HL-60 (cell line): Measurements from ENCODE around the gene PLXDC2.

Source experiments
- DNase-seq, 2 experiments: peaks; one replicate each; pipeline ENCODE4 v3.0.0-alpha.2; 2010 to 2020; ENCODE audit warnings: low read depth in 1 of 2, low spot score in 1 of 2
- H3K27ac ChIP-seq: fragments of 250-450 bp; sonication (Bioruptor Pico); replicated peaks from 2 replicates; pipeline ENCODE4 v1.5.1; 2020; ENCODE audit warnings: mild to moderate bottlenecking, moderate library complexity
- H3K27me3 ChIP-seq: fragments of 250-450 bp; sonication (Bioruptor Pico); 2 replicates; pipeline ENCODE4 v1.5.1; 2021; ENCODE audit warnings: mild to moderate bottlenecking, moderate library complexity; ENCODE audit not compliant: insufficient read depth, poor library complexity, severe bottlenecking
- H3K4me3 ChIP-seq: replicated peaks from 2 replicates; pipeline ENCODE4 v1.5.1; 2011; ENCODE audit warnings: mild to moderate bottlenecking, control low read depth, low read length; ENCODE audit not compliant: insufficient read depth
- GABPA ChIP-seq: IDR thresholded peaks from 2 replicates; pipeline ENCODE4 v1.6.1; 2012; ENCODE audit warnings: low read depth
- POLR2AphosphoS5 ChIP-seq: IDR thresholded peaks from 2 replicates; pipeline ENCODE4 v1.6.1; 2012; ENCODE audit warnings: low read depth
- SPI1 ChIP-seq: IDR thresholded peaks from 2 replicates; pipeline ENCODE4 v1.6.1; 2012; ENCODE audit warnings: low read depth, mild to moderate bottlenecking, borderline replicate concordance
- TF ChIP-seq, protein P1 (sequence below): IDR thresholded peaks from one replicate; pipeline ENCODE4 v1.5.1; 2011; ENCODE audit warnings: low read length, control low read depth, inconsistent platforms; ENCODE audit not compliant: insufficient read depth
- TF ChIP-seq, protein P2 (sequence below): IDR thresholded peaks from 2 replicates; pipeline ENCODE4 v1.6.1; 2012; ENCODE audit warnings: low read depth; ENCODE audit not compliant: insufficient replicate concordance

The PLXDC2 gene

GRCh38 chr10:19961076-19962053 is 145.1 kb downstream of the PLXDC2 start:
- Histone ChIP-seq H3K4me3 (no peak overlapping the region), H3K27ac (no peak overlapping the region), H3K27me3 (no peaks in the 10 kb centered on the region)
- no peak for DNase-seq
- no peak for TF ChIP-seq POLR2AphosphoS5
- TF ChIP-seq, protein P1, sequence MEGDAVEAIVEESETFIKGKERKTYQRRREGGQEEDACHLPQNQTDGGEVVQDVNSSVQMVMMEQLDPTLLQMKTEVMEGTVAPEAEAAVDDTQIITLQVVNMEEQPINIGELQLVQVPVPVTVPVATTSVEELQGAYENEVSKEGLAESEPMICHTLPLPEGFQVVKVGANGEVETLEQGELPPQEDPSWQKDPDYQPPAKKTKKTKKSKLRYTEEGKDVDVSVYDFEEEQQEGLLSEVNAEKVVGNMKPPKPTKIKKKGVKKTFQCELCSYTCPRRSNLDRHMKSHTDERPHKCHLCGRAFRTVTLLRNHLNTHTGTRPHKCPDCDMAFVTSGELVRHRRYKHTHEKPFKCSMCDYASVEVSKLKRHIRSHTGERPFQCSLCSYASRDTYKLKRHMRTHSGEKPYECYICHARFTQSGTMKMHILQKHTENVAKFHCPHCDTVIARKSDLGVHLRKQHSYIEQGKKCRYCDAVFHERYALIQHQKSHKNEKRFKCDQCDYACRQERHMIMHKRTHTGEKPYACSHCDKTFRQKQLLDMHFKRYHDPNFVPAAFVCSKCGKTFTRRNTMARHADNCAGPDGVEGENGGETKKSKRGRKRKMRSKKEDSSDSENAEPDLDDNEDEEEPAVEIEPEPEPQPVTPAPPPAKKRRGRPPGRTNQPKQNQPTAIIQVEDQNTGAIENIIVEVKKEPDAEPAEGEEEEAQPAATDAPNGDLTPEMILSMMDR: no peak
- no peak for TF ChIP-seq GABPA
- no peak for TF ChIP-seq SPI1
- TF ChIP-seq, protein P2, sequence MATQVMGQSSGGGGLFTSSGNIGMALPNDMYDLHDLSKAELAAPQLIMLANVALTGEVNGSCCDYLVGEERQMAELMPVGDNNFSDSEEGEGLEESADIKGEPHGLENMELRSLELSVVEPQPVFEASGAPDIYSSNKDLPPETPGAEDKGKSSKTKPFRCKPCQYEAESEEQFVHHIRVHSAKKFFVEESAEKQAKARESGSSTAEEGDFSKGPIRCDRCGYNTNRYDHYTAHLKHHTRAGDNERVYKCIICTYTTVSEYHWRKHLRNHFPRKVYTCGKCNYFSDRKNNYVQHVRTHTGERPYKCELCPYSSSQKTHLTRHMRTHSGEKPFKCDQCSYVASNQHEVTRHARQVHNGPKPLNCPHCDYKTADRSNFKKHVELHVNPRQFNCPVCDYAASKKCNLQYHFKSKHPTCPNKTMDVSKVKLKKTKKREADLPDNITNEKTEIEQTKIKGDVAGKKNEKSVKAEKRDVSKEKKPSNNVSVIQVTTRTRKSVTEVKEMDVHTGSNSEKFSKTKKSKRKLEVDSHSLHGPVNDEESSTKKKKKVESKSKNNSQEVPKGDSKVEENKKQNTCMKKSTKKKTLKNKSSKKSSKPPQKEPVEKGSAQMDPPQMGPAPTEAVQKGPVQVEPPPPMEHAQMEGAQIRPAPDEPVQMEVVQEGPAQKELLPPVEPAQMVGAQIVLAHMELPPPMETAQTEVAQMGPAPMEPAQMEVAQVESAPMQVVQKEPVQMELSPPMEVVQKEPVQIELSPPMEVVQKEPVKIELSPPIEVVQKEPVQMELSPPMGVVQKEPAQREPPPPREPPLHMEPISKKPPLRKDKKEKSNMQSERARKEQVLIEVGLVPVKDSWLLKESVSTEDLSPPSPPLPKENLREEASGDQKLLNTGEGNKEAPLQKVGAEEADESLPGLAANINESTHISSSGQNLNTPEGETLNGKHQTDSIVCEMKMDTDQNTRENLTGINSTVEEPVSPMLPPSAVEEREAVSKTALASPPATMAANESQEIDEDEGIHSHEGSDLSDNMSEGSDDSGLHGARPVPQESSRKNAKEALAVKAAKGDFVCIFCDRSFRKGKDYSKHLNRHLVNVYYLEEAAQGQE: no peak

- TF ChIP-seq, protein P2: no peak
- TF ChIP-seq GABPA (no peak), POLR2AphosphoS5 (no peak), SPI1 (no peak)
- TF ChIP-seq, protein P1: no peak
- Histone ChIP-seq H3K4me3 (no peak overlapping the region), H3K27me3 (no peaks in the 10 kb centered on the region), H3K27ac (no peak overlapping the region)
- DNase-seq: no peak
Measured at GRCh38 chr10:19964625-19965024, 148.4 kb downstream of the PLXDC2 start.

DNA sequence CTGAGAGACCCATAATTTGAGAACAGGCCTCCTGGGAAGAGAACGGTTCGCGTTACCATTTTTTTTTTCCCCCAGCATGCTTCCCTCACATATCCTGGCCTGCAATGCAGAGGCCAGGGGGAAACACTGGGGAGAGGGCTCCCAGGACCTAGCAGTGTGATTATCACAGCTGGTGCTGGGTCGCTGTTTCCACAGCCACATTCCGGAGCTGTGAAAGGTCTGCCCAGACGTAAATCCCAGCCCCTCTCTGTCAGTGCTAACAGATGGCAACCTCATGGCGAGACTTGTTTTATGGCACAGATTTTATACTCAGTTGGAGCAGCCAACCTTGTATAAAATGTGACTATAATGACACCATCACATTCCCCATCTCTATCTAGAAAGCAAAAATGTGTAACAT is 150.5 kb downstream of the PLXDC2 start:
- DNase-seq: no peak
- Histone ChIP-seq H3K27ac (no peak overlapping the region), H3K4me3 (no peak overlapping the region), H3K27me3 (no peaks in the 10 kb centered on the region)
- TF ChIP-seq GABPA (no peak), SPI1 (no peak), POLR2AphosphoS5 (no peak)
- TF ChIP-seq, protein P1: no peak
- TF ChIP-seq, protein P2: no peak
